GM21786 (cell line): ENCODE results near the gene CCDC85C.

Experiments
- ATAC-seq: cut with Tn5 transposase; IDR thresholded peaks from one replicate; pipeline ENCODE4 v1.9.1; 2021; ENCODE audit not compliant: unreplicated experiment

Gene CCDC85C

GRCh38 chr14:99574099-99574880 lies 29.7 kb downstream of the CCDC85C start:
- no peak for ATAC-seq

- ATAC-seq, result no peak
These were observed 30.4 kb downstream of the CCDC85C start for GRCh38 chr14:99573436-99574098.

- ATAC-seq, result peak; percentile 48
These were observed 31.0 kb downstream of the CCDC85C start for GRCh38 chr14:99573000-99573330.

- no peak for ATAC-seq
These were observed 31.6 kb downstream of the CCDC85C start for GRCh38 chr14:99572173-99572999.

GRCh38 chr14:99571303-99571986 lies 32.6 kb downstream of the CCDC85C start:
- ATAC-seq, result no peak

GRCh38 chr14:99570544-99571302 lies 33.3 kb downstream of the CCDC85C start:
- ATAC-seq, result no peak

- ATAC-seq, result no peak
These were observed 34.1 kb downstream of the CCDC85C start for GRCh38 chr14:99569725-99570543.

GRCh38 chr14:99568567-99569560 lies 35.1 kb downstream of the CCDC85C start:
- peak; percentile 52 for ATAC-seq

- ATAC-seq, result no peak
These were observed 37.3 kb downstream of the CCDC85C start for GRCh38 chr14:99566390-99567354.

- no peak for ATAC-seq
These were observed 38.0 kb downstream of the CCDC85C start for GRCh38 chr14:99566009-99566389.

GRCh38 chr14:99565383-99565782 lies 38.6 kb downstream of the CCDC85C start:
- no peak for ATAC-seq

- no peak for ATAC-seq
These were observed 39.1 kb downstream of the CCDC85C start for GRCh38 chr14:99564926-99565259.

GRCh38 chr14:99564256-99564925 lies 39.6 kb downstream of the CCDC85C start:
- no peak for ATAC-seq

GRCh38 chr14:99563749-99564129 lies 40.3 kb downstream of the CCDC85C start:
- no peak for ATAC-seq

- ATAC-seq, result no peak
These were observed 40.9 kb downstream of the CCDC85C start for GRCh38 chr14:99562856-99563748.

- ATAC-seq, result no peak
These were observed 42.1 kb downstream of the CCDC85C start for GRCh38 chr14:99561864-99562263.
